H1 (cell line): ENCODE data around the gene PKD1L1. TPM values are rescaled to one million over a fixed set of nuclear protein-coding genes. Genes with fewer than 3 reads are reported as not detected.

Source experiments
- CTCF ChIA-PET: fragments of 300-600 bp; sonication (Branson Sonifier 250); formaldehyde crosslinking; loops from one replicate; lab custom pipeline; 2021; ENCODE audit not compliant: partially characterized antibody; lab: Charles Lee
- POLR2A ChIA-PET: fragments of 300-600 bp; sonication (Branson Sonifier 250); formaldehyde crosslinking; loops from one replicate; lab custom pipeline; 2021; ENCODE audit warnings: inconsistent platforms; ENCODE audit not compliant: partially characterized antibody; lab: Charles Lee
- DNase-seq, 2 experiments: peaks; one replicate each; pipeline versions ENCODE4 v3.0.0 to v3.0.0-alpha.2; 2010 to 2022; ENCODE audit warnings: low spot score in 2 of 2, low read depth in 1 of 2, mixed read lengths in 1 of 2
- FAIRE-seq: peaks from 2 replicates; lab custom pipeline; 2011; peaks lifted over from hg19 to GRCh38; lab: Jason Lieb, UNC
- H2AFZ ChIP-seq: 2 replicates; pipeline ENCODE4 v1.8.1; 2012; ENCODE audit warnings: low read length, inconsistent platforms
- H2AK5ac ChIP-seq: 2 replicates; pipeline ENCODE4 v1.6.1; 2013; ENCODE audit warnings: low read depth, low read length
- H2BK120ac ChIP-seq: replicated peaks from 2 replicates; pipeline ENCODE3; 2013; ENCODE audit warnings: low read depth, low read length, inconsistent platforms
- H2BK12ac ChIP-seq: 2 replicates; pipeline ENCODE4 v1.6.1; 2013; ENCODE audit warnings: low read depth, low read length
- H2BK15ac ChIP-seq: 2 replicates; pipeline ENCODE4 v1.6.1; 2013; ENCODE audit warnings: low read length
- H2BK20ac ChIP-seq: 2 replicates; pipeline ENCODE4 v1.6.1; 2013; ENCODE audit warnings: low read length
- H2BK5ac ChIP-seq: 2 replicates; pipeline ENCODE4 v1.6.1; 2013; ENCODE audit warnings: low read depth, low read length
- H3K14ac ChIP-seq: 2 replicates; pipeline ENCODE4 v1.6.1; 2013; ENCODE audit warnings: inconsistent platforms; ENCODE audit not compliant: insufficient read length
- H3K18ac ChIP-seq: 2 replicates; pipeline ENCODE4 v1.6.1; 2013; ENCODE audit warnings: low read length; ENCODE audit errors: extremely low read depth
- H3K23ac ChIP-seq: 2 replicates; pipeline ENCODE4 v1.6.1; 2013; ENCODE audit warnings: inconsistent platforms; ENCODE audit not compliant: insufficient read length
- H3K23me2 ChIP-seq: 2 replicates; pipeline ENCODE4 v1.6.1; 2013; ENCODE audit warnings: low read depth, low read length
- H3K27ac ChIP-seq: 2 replicates; pipeline ENCODE4 v1.6.1; 2011; ENCODE audit warnings: low read depth, low read length, inconsistent platforms
- H3K27me3 ChIP-seq, 4 experiments: replicated peaks in 1 of 4; 1 replicate in 1 of 4; 2 replicates in 3 of 4; pipeline versions ENCODE4 v1.6.1 to v1.8.1; 2011 to 2013; ENCODE audit warnings: low read length in 3 of 4, mild to moderate bottlenecking in 3 of 4, inconsistent platforms in 2 of 4, mixed read lengths in 2 of 4, moderate library complexity in 1 of 4; ENCODE audit not compliant: control insufficient read depth in 3 of 4, insufficient read depth in 3 of 4; ENCODE audit errors: extremely low read depth in 1 of 4
- H3K36me3 ChIP-seq, 4 experiments: 2 replicates each; pipeline versions ENCODE4 v1.6.1 to v1.8.1; 2011 to 2013; ENCODE audit warnings: mild to moderate bottlenecking in 4 of 4, low read length in 3 of 4, moderate library complexity in 2 of 4, control low read depth in 1 of 4, inconsistent platforms in 1 of 4; ENCODE audit not compliant: insufficient read depth in 4 of 4, control insufficient read depth in 2 of 4
- H3K4ac ChIP-seq: replicated peaks from 2 replicates; pipeline ENCODE3; 2013; ENCODE audit warnings: low read length, low read depth, mixed read lengths, inconsistent platforms; ENCODE audit not compliant: insufficient read length
- H3K4me1 ChIP-seq, 4 experiments: replicated peaks in 1 of 4; 1 replicate in 1 of 4; 2 replicates in 3 of 4; pipeline versions ENCODE4 v1.6.1 to v1.8.1; 2011 to 2013; ENCODE audit warnings: low read length in 3 of 4, inconsistent platforms in 2 of 4, mixed read lengths in 1 of 4; ENCODE audit not compliant: insufficient read depth in 4 of 4, control insufficient read depth in 3 of 4
- H3K4me2 ChIP-seq, 2 experiments: 2 replicates each; pipeline versions ENCODE4 v1.6.1 to v1.8.1; 2011 to 2013; ENCODE audit warnings: low read depth in 2 of 2, low read length in 2 of 2, control low read depth in 1 of 2, inconsistent platforms in 1 of 2, mild to moderate bottlenecking in 1 of 2; ENCODE audit not compliant: insufficient read depth in 1 of 2
- H3K4me3 ChIP-seq, 4 experiments: fragments of 200-600, 300-600 bp in 1 of 4; sonication (generic), shearing (Covaris generic), sonication (Bioruptor Twin) in 1 of 4; 2 replicates each; pipeline versions ENCODE4 v1.5.1 to v1.8.1; 2011 to 2016; ENCODE audit warnings: low read length in 4 of 4, low read depth in 3 of 4, control low read depth in 2 of 4, inconsistent platforms in 2 of 4, mild to moderate bottlenecking in 2 of 4, mixed read lengths in 1 of 4, moderate library complexity in 1 of 4; ENCODE audit not compliant: insufficient read depth in 2 of 4; ENCODE audit errors: extremely low read depth in 1 of 4
- H3K56ac ChIP-seq: replicated peaks from 2 replicates; pipeline ENCODE3; 2013; ENCODE audit warnings: low read depth, mild to moderate bottlenecking, mixed read lengths, low read length, inconsistent platforms; ENCODE audit not compliant: insufficient read length
- H3K79me1 ChIP-seq: 2 replicates; pipeline ENCODE4 v1.6.1; 2013; ENCODE audit warnings: low read depth, low read length, control low read depth
- H3K79me2 ChIP-seq, 2 experiments: 2 replicates each; pipeline versions ENCODE4 v1.6.1 to v1.8.1; 2012 to 2013; ENCODE audit warnings: low read length in 2 of 2, mild to moderate bottlenecking in 2 of 2, inconsistent platforms in 1 of 2; ENCODE audit not compliant: insufficient read depth in 2 of 2, control insufficient read depth in 1 of 2
- H3K9ac ChIP-seq, 4 experiments: replicated peaks in 1 of 4; 1 replicate in 1 of 4; 2 replicates in 3 of 4; pipeline versions ENCODE4 v1.6.1 to v1.8.1; 2011 to 2013; ENCODE audit warnings: low read depth in 3 of 4, low read length in 3 of 4, control low read depth in 2 of 4, mild to moderate bottlenecking in 2 of 4, moderate library complexity in 2 of 4, inconsistent platforms in 1 of 4; ENCODE audit errors: extremely low read depth in 1 of 4
- H3K9me3 ChIP-seq, 2 experiments: 2 replicates each; pipeline versions ENCODE4 v1.6.1 to v1.8.1; 2012 to 2013; ENCODE audit warnings: mild to moderate bottlenecking in 2 of 2, moderate library complexity in 2 of 2, control low read depth in 1 of 2, inconsistent platforms in 1 of 2, low read depth in 1 of 2, low read length in 1 of 2, mixed read lengths in 1 of 2; ENCODE audit not compliant: insufficient read depth in 2 of 2
- H4K20me1 ChIP-seq, 2 experiments: replicated peaks in 1 of 2; 2 replicates each; pipeline versions ENCODE3 to v1.8.1; 2011 to 2013; ENCODE audit warnings: inconsistent platforms in 2 of 2, low read length in 2 of 2, mild to moderate bottlenecking in 1 of 2; ENCODE audit not compliant: insufficient read depth in 2 of 2, control insufficient read depth in 1 of 2
- H4K5ac ChIP-seq: 2 replicates; pipeline ENCODE4 v1.6.1; 2013; ENCODE audit warnings: low read length, low read depth, mixed read lengths, inconsistent platforms; ENCODE audit not compliant: insufficient read length
- H4K8ac ChIP-seq: 2 replicates; pipeline ENCODE4 v1.8.0; 2013; ENCODE audit warnings: mild to moderate bottlenecking, moderate library complexity, low read length, inconsistent platforms; ENCODE audit not compliant: insufficient read depth; ENCODE audit errors: extremely low read depth
- H4K91ac ChIP-seq: replicated peaks from 2 replicates; pipeline ENCODE3; 2013; ENCODE audit warnings: low read length, mixed read lengths, inconsistent platforms; ENCODE audit not compliant: insufficient read length
- CTCF ChIP-seq, 3 experiments: IDR thresholded peaks; 1 replicate in 2 of 3; 2 replicates in 1 of 3; pipeline versions ENCODE4 v1.5.1 to v1.6.1; 2011; ENCODE audit warnings: low read length in 3 of 3, mild to moderate bottlenecking in 3 of 3, inconsistent platforms in 2 of 3, low read depth in 1 of 3, moderate library complexity in 1 of 3; ENCODE audit not compliant: insufficient read depth in 1 of 3; ENCODE audit errors: control extremely low read depth in 1 of 3
- RAD21 ChIP-seq, 2 experiments: IDR thresholded peaks in 1 of 2; conservative IDR thresholded peaks in 1 of 2; 2 replicates each; pipeline ENCODE4 v1.6.1; 2011; ENCODE audit warnings: low read depth in 2 of 2, low read length in 2 of 2, improper control_type of control experiment in 1 of 2, inconsistent platforms in 1 of 2, mild to moderate bottlenecking in 1 of 2, moderate library complexity in 1 of 2
- SAP30 ChIP-seq: fragments of 300-600 bp; sonication (generic); IDR thresholded peaks from 2 replicates; pipeline ENCODE4 v1.7.1; 2012; ENCODE audit warnings: low read length, moderate library complexity, mild to moderate bottlenecking, inconsistent platforms; ENCODE audit not compliant: insufficient read depth, insufficient replicate concordance
- WGBS, 2 experiments: shearing (Covaris generic) in 1 of 2; methylation state at CpG; one replicate each; pipeline versions ENCODE4 v1.1.6 to v1.1.7; 2013 to 2015; ENCODE audit warnings: low lambda C conversion rate in 2 of 2, mixed read lengths in 2 of 2, inconsistent platforms in 1 of 2, low coverage in 1 of 2, missing lambda C conversion rate in 1 of 2; ENCODE audit not compliant: insufficient replicate concordance in 2 of 2, insufficient coverage in 1 of 2, insufficient read length in 1 of 2; ENCODE audit errors: extremely low coverage in 1 of 2, missing lambda C conversion rate in 1 of 2; 5-methylcytosine and 5-hydroxymethylcytosine counted together
- polyA plus RNA-seq, 7 experiments: library from polyadenylated mRNA; depleted of rRNA in 3 of 7; stranded (reverse) in 5 of 7; unstranded in 2 of 7; fragments of >200 nt in 5 of 7; fragments of 200-250 nt in 2 of 7; gene quantifications; 1 replicate in 5 of 7; 2 replicates in 1 of 7; 4 replicates in 1 of 7; pipeline versions ENCODE4 v1.2.1 to v1.2.3, GENCODE V29; 2011 to 2013; ENCODE audit warnings: missing spikeins in 2 of 7, mixed read lengths in 2 of 7
- total RNA-seq: library from RNA; stranded (reverse); fragmentation: NEBNext Ultra II Directional; extraction: Animal tissue kit (Norgen Biotek cat#: 25700); gene quantifications from 2 replicates; pipeline ENCODE4 v1.2.1, GENCODE V29; 2021

Gene PKD1L1
- total and polyA plus RNA-seq, 2 of the 8 experiments (the other 6 are each of a cell fraction or from before 2014, with no cell fraction given), result 0.22 to 0.35 TPM

DNA sequence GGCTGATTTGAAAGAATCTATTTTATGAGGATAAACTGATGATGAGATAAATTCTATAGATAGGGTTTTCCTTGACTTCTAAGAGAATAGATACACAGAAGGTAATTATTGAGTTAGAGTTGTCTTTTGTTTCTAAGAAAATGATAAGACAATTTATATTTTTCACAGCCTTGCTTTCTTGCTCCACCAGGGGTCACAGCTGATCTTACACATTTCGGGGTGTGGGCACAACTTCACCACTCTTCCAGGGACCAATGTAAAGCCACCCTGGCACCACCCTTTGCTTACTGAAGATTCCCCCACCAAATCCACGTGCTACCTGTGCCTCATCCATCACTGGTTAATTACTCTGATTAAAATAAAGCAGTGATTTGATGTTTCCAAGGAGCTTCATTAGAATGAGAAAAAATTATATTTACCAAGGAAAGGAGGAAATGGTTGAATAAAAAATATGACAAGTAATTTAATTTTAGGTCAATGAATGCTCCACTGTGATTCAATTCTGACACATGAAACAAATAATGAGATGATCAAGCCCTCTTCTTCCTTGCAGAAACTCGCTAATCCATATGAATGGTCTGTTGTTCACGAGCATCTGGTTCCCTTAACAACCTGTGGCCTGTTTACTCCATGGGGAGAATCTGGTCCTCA lies 189.1 kb downstream of the PKD1L1 start:
- Histone ChIP-seq H2AFZ (no peak overlapping the region), H3K27me3 (no peaks in the 10 kb centered on the region), H3K79me1 (no peaks in the 10 kb centered on the region), H3K4ac (no peak overlapping the region), H3K36me3 (no peaks in the 10 kb centered on the region), H4K91ac (no peak overlapping the region), H3K23ac (no peak overlapping the region), H3K9ac (no peak overlapping the region), H2BK120ac (no peak overlapping the region), H3K27ac (no peak overlapping the region), H3K79me2 (no peaks in the 10 kb centered on the region), H3K14ac (no peak overlapping the region), H4K8ac (no peak overlapping the region), H2AK5ac (no peak overlapping the region), H2BK15ac (no peak overlapping the region), H3K4me3 (no peak overlapping the region), H2BK12ac (no peak overlapping the region), H4K5ac (no peak overlapping the region), H3K56ac (no peak overlapping the region), H3K4me2 (no peak overlapping the region), H3K23me2 (no peaks in the 10 kb centered on the region), H2BK5ac (no peak overlapping the region), H3K18ac (no peak overlapping the region), H4K20me1 (no peaks in the 10 kb centered on the region), H3K9me3 (no peaks in the 10 kb centered on the region), H3K4me1 (no peaks in the 10 kb centered on the region), H2BK20ac (no peak overlapping the region)
- 92% methylated on average over 4 of the region's 4 CpGs; no CpG with 5 or more reads in 1 of the 2 experiments for WGBS, 2 experiments
- no peak for FAIRE-seq
- ChIA-PET CTCF (interaction anchor here (0.6 to 1.5 kb wide), 6 partner anchors 8 to 493 kb away, joined by 3 to 5 read pairs (median 3); no protein-coding TSS in a partner anchor), POLR2A (no interaction called here)
- no peak for DNase-seq
- TF ChIP-seq SAP30 (no peak), CTCF (IDR thresholded peaks at IDR 0.05; ENCODE audit: control extremely low read depth in 1 of 3, insufficient read depth in 1 of 3, low read depth in 1 of 3, low read length in 3 of 3) (peak in 1 of 3 experiments; percentile 24; a peak in 1 of 4 replicates), RAD21 (IDR thresholded peaks at IDR 0.05 in 1 of 2, conservative IDR thresholded peaks at IDR 0.05 in 1 of 2; ENCODE audit: low read depth in 2 of 2, low read length in 2 of 2) (peak; percentile 27 to 51; a peak in 3 of 4 replicates)
